H1 (cell line): ENCODE data around the gene LCE1D. TPM values are rescaled to one million over a fixed set of nuclear protein-coding genes. Genes with fewer than 3 reads are reported as not detected.

Experiments used
- CTCF ChIA-PET: fragments of 300-600 bp; sonication (Branson Sonifier 250); formaldehyde crosslinking; loops from one replicate; lab custom pipeline; 2021; ENCODE audit not compliant: partially characterized antibody; lab: Charles Lee
- POLR2A ChIA-PET: fragments of 300-600 bp; sonication (Branson Sonifier 250); formaldehyde crosslinking; loops from one replicate; lab custom pipeline; 2021; ENCODE audit warnings: inconsistent platforms; ENCODE audit not compliant: partially characterized antibody; lab: Charles Lee
- DNase-seq, 2 experiments: peaks; one replicate each; pipeline versions ENCODE4 v3.0.0 to v3.0.0-alpha.2; 2010 to 2022; ENCODE audit warnings: low spot score in 2 of 2, low read depth in 1 of 2, mixed read lengths in 1 of 2
- FAIRE-seq: peaks from 2 replicates; lab custom pipeline; 2011; peaks lifted over from hg19 to GRCh38; lab: Jason Lieb, UNC
- H2AFZ ChIP-seq: 2 replicates; pipeline ENCODE4 v1.8.1; 2012; ENCODE audit warnings: low read length, inconsistent platforms
- H2AK5ac ChIP-seq: 2 replicates; pipeline ENCODE4 v1.6.1; 2013; ENCODE audit warnings: low read depth, low read length
- H2BK120ac ChIP-seq: replicated peaks from 2 replicates; pipeline ENCODE3; 2013; ENCODE audit warnings: low read depth, low read length, inconsistent platforms
- H2BK12ac ChIP-seq: 2 replicates; pipeline ENCODE4 v1.6.1; 2013; ENCODE audit warnings: low read depth, low read length
- H2BK15ac ChIP-seq: 2 replicates; pipeline ENCODE4 v1.6.1; 2013; ENCODE audit warnings: low read length
- H2BK20ac ChIP-seq: 2 replicates; pipeline ENCODE4 v1.6.1; 2013; ENCODE audit warnings: low read length
- H2BK5ac ChIP-seq: 2 replicates; pipeline ENCODE4 v1.6.1; 2013; ENCODE audit warnings: low read depth, low read length
- H3K14ac ChIP-seq: 2 replicates; pipeline ENCODE4 v1.6.1; 2013; ENCODE audit warnings: inconsistent platforms; ENCODE audit not compliant: insufficient read length
- H3K18ac ChIP-seq: 2 replicates; pipeline ENCODE4 v1.6.1; 2013; ENCODE audit warnings: low read length; ENCODE audit errors: extremely low read depth
- H3K23ac ChIP-seq: 2 replicates; pipeline ENCODE4 v1.6.1; 2013; ENCODE audit warnings: inconsistent platforms; ENCODE audit not compliant: insufficient read length
- H3K23me2 ChIP-seq: 2 replicates; pipeline ENCODE4 v1.6.1; 2013; ENCODE audit warnings: low read depth, low read length
- H3K27ac ChIP-seq: 2 replicates; pipeline ENCODE4 v1.6.1; 2011; ENCODE audit warnings: low read depth, low read length, inconsistent platforms
- H3K27me3 ChIP-seq, 4 experiments: replicated peaks in 1 of 4; 1 replicate in 1 of 4; 2 replicates in 3 of 4; pipeline versions ENCODE4 v1.6.1 to v1.8.1; 2011 to 2013; ENCODE audit warnings: low read length in 3 of 4, mild to moderate bottlenecking in 3 of 4, inconsistent platforms in 2 of 4, mixed read lengths in 2 of 4, moderate library complexity in 1 of 4; ENCODE audit not compliant: control insufficient read depth in 3 of 4, insufficient read depth in 3 of 4; ENCODE audit errors: extremely low read depth in 1 of 4
- H3K36me3 ChIP-seq, 4 experiments: 2 replicates each; pipeline versions ENCODE4 v1.6.1 to v1.8.1; 2011 to 2013; ENCODE audit warnings: mild to moderate bottlenecking in 4 of 4, low read length in 3 of 4, moderate library complexity in 2 of 4, control low read depth in 1 of 4, inconsistent platforms in 1 of 4; ENCODE audit not compliant: insufficient read depth in 4 of 4, control insufficient read depth in 2 of 4
- H3K4ac ChIP-seq: replicated peaks from 2 replicates; pipeline ENCODE3; 2013; ENCODE audit warnings: low read length, low read depth, mixed read lengths, inconsistent platforms; ENCODE audit not compliant: insufficient read length
- H3K4me1 ChIP-seq, 4 experiments: replicated peaks in 1 of 4; 1 replicate in 1 of 4; 2 replicates in 3 of 4; pipeline versions ENCODE4 v1.6.1 to v1.8.1; 2011 to 2013; ENCODE audit warnings: low read length in 3 of 4, inconsistent platforms in 2 of 4, mixed read lengths in 1 of 4; ENCODE audit not compliant: insufficient read depth in 4 of 4, control insufficient read depth in 3 of 4
- H3K4me2 ChIP-seq, 2 experiments: 2 replicates each; pipeline versions ENCODE4 v1.6.1 to v1.8.1; 2011 to 2013; ENCODE audit warnings: low read depth in 2 of 2, low read length in 2 of 2, control low read depth in 1 of 2, inconsistent platforms in 1 of 2, mild to moderate bottlenecking in 1 of 2; ENCODE audit not compliant: insufficient read depth in 1 of 2
- H3K4me3 ChIP-seq, 4 experiments: fragments of 200-600, 300-600 bp in 1 of 4; sonication (generic), shearing (Covaris generic), sonication (Bioruptor Twin) in 1 of 4; 2 replicates each; pipeline versions ENCODE4 v1.5.1 to v1.8.1; 2011 to 2016; ENCODE audit warnings: low read length in 4 of 4, low read depth in 3 of 4, control low read depth in 2 of 4, inconsistent platforms in 2 of 4, mild to moderate bottlenecking in 2 of 4, mixed read lengths in 1 of 4, moderate library complexity in 1 of 4; ENCODE audit not compliant: insufficient read depth in 2 of 4; ENCODE audit errors: extremely low read depth in 1 of 4
- H3K56ac ChIP-seq: replicated peaks from 2 replicates; pipeline ENCODE3; 2013; ENCODE audit warnings: low read depth, mild to moderate bottlenecking, mixed read lengths, low read length, inconsistent platforms; ENCODE audit not compliant: insufficient read length
- H3K79me1 ChIP-seq: 2 replicates; pipeline ENCODE4 v1.6.1; 2013; ENCODE audit warnings: low read depth, low read length, control low read depth
- H3K79me2 ChIP-seq, 2 experiments: 2 replicates each; pipeline versions ENCODE4 v1.6.1 to v1.8.1; 2012 to 2013; ENCODE audit warnings: low read length in 2 of 2, mild to moderate bottlenecking in 2 of 2, inconsistent platforms in 1 of 2; ENCODE audit not compliant: insufficient read depth in 2 of 2, control insufficient read depth in 1 of 2
- H3K9ac ChIP-seq, 4 experiments: replicated peaks in 1 of 4; 1 replicate in 1 of 4; 2 replicates in 3 of 4; pipeline versions ENCODE4 v1.6.1 to v1.8.1; 2011 to 2013; ENCODE audit warnings: low read depth in 3 of 4, low read length in 3 of 4, control low read depth in 2 of 4, mild to moderate bottlenecking in 2 of 4, moderate library complexity in 2 of 4, inconsistent platforms in 1 of 4; ENCODE audit errors: extremely low read depth in 1 of 4
- H3K9me3 ChIP-seq, 2 experiments: 2 replicates each; pipeline versions ENCODE4 v1.6.1 to v1.8.1; 2012 to 2013; ENCODE audit warnings: mild to moderate bottlenecking in 2 of 2, moderate library complexity in 2 of 2, control low read depth in 1 of 2, inconsistent platforms in 1 of 2, low read depth in 1 of 2, low read length in 1 of 2, mixed read lengths in 1 of 2; ENCODE audit not compliant: insufficient read depth in 2 of 2
- H4K20me1 ChIP-seq, 2 experiments: replicated peaks in 1 of 2; 2 replicates each; pipeline versions ENCODE3 to v1.8.1; 2011 to 2013; ENCODE audit warnings: inconsistent platforms in 2 of 2, low read length in 2 of 2, mild to moderate bottlenecking in 1 of 2; ENCODE audit not compliant: insufficient read depth in 2 of 2, control insufficient read depth in 1 of 2
- H4K5ac ChIP-seq: 2 replicates; pipeline ENCODE4 v1.6.1; 2013; ENCODE audit warnings: low read length, low read depth, mixed read lengths, inconsistent platforms; ENCODE audit not compliant: insufficient read length
- H4K8ac ChIP-seq: 2 replicates; pipeline ENCODE4 v1.8.0; 2013; ENCODE audit warnings: mild to moderate bottlenecking, moderate library complexity, low read length, inconsistent platforms; ENCODE audit not compliant: insufficient read depth; ENCODE audit errors: extremely low read depth
- H4K91ac ChIP-seq: replicated peaks from 2 replicates; pipeline ENCODE3; 2013; ENCODE audit warnings: low read length, mixed read lengths, inconsistent platforms; ENCODE audit not compliant: insufficient read length
- BACH1 ChIP-seq: IDR thresholded peaks from 2 replicates; pipeline ENCODE4 v1.6.1; 2012; ENCODE audit warnings: low read length, improper control_type of control experiment
- CBX5 ChIP-seq: fragments of 300-800, 300-1000 bp; sonication (generic); IDR thresholded peaks from 2 replicates; pipeline ENCODE4 v1.7.1; 2016; ENCODE audit warnings: antibody characterized with exemption, low read length, low read depth
- CEBPB ChIP-seq: IDR thresholded peaks from 2 replicates; pipeline ENCODE4 v1.6.1; 2012; ENCODE audit warnings: low read depth, low read length
- POLR2A ChIP-seq, 2 experiments: IDR thresholded peaks; 1 replicate in 1 of 2; 2 replicates in 1 of 2; pipeline ENCODE4 v1.6.1; 2011; ENCODE audit warnings: low read depth in 2 of 2, low read length in 2 of 2, mild to moderate bottlenecking in 2 of 2; ENCODE audit errors: control extremely low read depth in 1 of 2
- POU5F1 ChIP-seq: IDR thresholded peaks from 2 replicates; pipeline ENCODE4 v1.6.1; 2011; ENCODE audit warnings: low read depth, mild to moderate bottlenecking, low read length, moderate library complexity
- SAP30 ChIP-seq: fragments of 300-600 bp; sonication (generic); IDR thresholded peaks from 2 replicates; pipeline ENCODE4 v1.7.1; 2012; ENCODE audit warnings: low read length, moderate library complexity, mild to moderate bottlenecking, inconsistent platforms; ENCODE audit not compliant: insufficient read depth, insufficient replicate concordance
- SUZ12 ChIP-seq: fragments of 200-600 bp; sonication (generic); IDR thresholded peaks from 2 replicates; pipeline ENCODE4 v1.6.1; 2012; ENCODE audit warnings: mild to moderate bottlenecking, inconsistent platforms, low read length, moderate library complexity, mixed read lengths
- YY1 ChIP-seq: IDR thresholded peaks from 2 replicates; pipeline ENCODE4 v1.6.1; 2011; ENCODE audit warnings: low read depth, mild to moderate bottlenecking, low read length
- WGBS, 2 experiments: shearing (Covaris generic) in 1 of 2; methylation state at CpG; one replicate each; pipeline versions ENCODE4 v1.1.6 to v1.1.7; 2013 to 2015; ENCODE audit warnings: low lambda C conversion rate in 2 of 2, mixed read lengths in 2 of 2, inconsistent platforms in 1 of 2, low coverage in 1 of 2, missing lambda C conversion rate in 1 of 2; ENCODE audit not compliant: insufficient replicate concordance in 2 of 2, insufficient coverage in 1 of 2, insufficient read length in 1 of 2; ENCODE audit errors: extremely low coverage in 1 of 2, missing lambda C conversion rate in 1 of 2; 5-methylcytosine and 5-hydroxymethylcytosine counted together
- polyA plus RNA-seq, 7 experiments: library from polyadenylated mRNA; depleted of rRNA in 3 of 7; stranded (reverse) in 5 of 7; unstranded in 2 of 7; fragments of >200 nt in 5 of 7; fragments of 200-250 nt in 2 of 7; gene quantifications; 1 replicate in 5 of 7; 2 replicates in 1 of 7; 4 replicates in 1 of 7; pipeline versions ENCODE4 v1.2.1 to v1.2.3, GENCODE V29; 2011 to 2013; ENCODE audit warnings: missing spikeins in 2 of 7, mixed read lengths in 2 of 7
- total RNA-seq: library from RNA; stranded (reverse); fragmentation: NEBNext Ultra II Directional; extraction: Animal tissue kit (Norgen Biotek cat#: 25700); gene quantifications from 2 replicates; pipeline ENCODE4 v1.2.1, GENCODE V29; 2021

LCE1D gene
- total and polyA plus RNA-seq, 2 of the 8 experiments (the other 6 are each of a cell fraction or from before 2014, with no cell fraction given), result not detected

GRCh38 chr1:152747831-152748230, 48.7 kb upstream of the LCE1D start:
- no peak overlapping the region for H2BK5ac ChIP-seq
- POLR2A ChIA-PET, result no interaction called here
- no peaks in the 10 kb centered on the region for H3K23me2 ChIP-seq
- no peak overlapping the region for H3K14ac ChIP-seq
- H3K4me1 ChIP-seq, result no peaks in the 10 kb centered on the region
- no peak overlapping the region for H2AFZ ChIP-seq
- no peak overlapping the region for H3K27ac ChIP-seq
- no peak overlapping the region for H4K91ac ChIP-seq
- H3K9ac ChIP-seq, result no peak overlapping the region
- no peak overlapping the region for H3K56ac ChIP-seq
- H3K9me3 ChIP-seq, result peaks cover 72 to 82% of the 10 kb centered on the region in 2 experiments
- no peaks in the 10 kb centered on the region for H3K79me2 ChIP-seq
- H3K4ac ChIP-seq, result no peak overlapping the region
- H2BK20ac ChIP-seq, result no peak overlapping the region
- H2BK15ac ChIP-seq, result no peak overlapping the region
- no peak overlapping the region for H3K4me3 ChIP-seq
- H4K5ac ChIP-seq, result no peak overlapping the region
- H3K27me3 ChIP-seq, result no peaks in the 10 kb centered on the region
- H2BK12ac ChIP-seq, result no peak overlapping the region
- no peak for FAIRE-seq
- H3K79me1 ChIP-seq, result no peaks in the 10 kb centered on the region
- no peak overlapping the region for H3K23ac ChIP-seq
- H2BK120ac ChIP-seq, result no peak overlapping the region
- no peaks in the 10 kb centered on the region for H4K20me1 ChIP-seq
- no peak for DNase-seq
- H4K8ac ChIP-seq, result no peak overlapping the region
- H3K36me3 ChIP-seq, result no peaks in the 10 kb centered on the region; a peak in 1 of 8 replicates
- H3K18ac ChIP-seq, result no peak overlapping the region
- 50% methylated on average over 1 of the region's 1 CpG; no CpG with 5 or more reads in 1 of the 2 experiments for WGBS, 2 experiments
- CTCF ChIA-PET, result no interaction called here
- no peak overlapping the region for H3K4me2 ChIP-seq
- H2AK5ac ChIP-seq, result no peak overlapping the region
- TF ChIP-seq SUZ12, result no peak
- no peak for TF ChIP-seq POU5F1
- TF ChIP-seq CEBPB, result no peak
- TF ChIP-seq YY1, result no peak
- TF ChIP-seq SAP30, result no peak
- TF ChIP-seq CBX5, result no peak
- TF ChIP-seq BACH1, result no peak
- no peak for TF ChIP-seq POLR2A (IDR thresholded peaks at IDR 0.05; ENCODE audit: control extremely low read depth in 1 of 2, low read depth in 2 of 2, low read length in 2 of 2)
